Small intestine (tissue), 7 donors: ENCODE data around the gene PSMA1. TPM values are rescaled to one million over a fixed set of nuclear protein-coding genes. Genes with fewer than 3 reads are reported as not detected.
A peak's percentile ranks its signal among the peaks of the same experiment; 100 is the strongest.

ENCODE experiments used
- DNase-seq, 2 donors: peaks; one replicate each; pipeline versions ENCODE4 v3.0.0 to v3.0.0-alpha.2; 2013
- FAIRE-seq: peaks from 2 replicates; lab custom pipeline; 2012; peaks lifted over from hg19 to GRCh38; lab: Jason Lieb, UNC
- H3K27ac ChIP-seq, 3 donors: one replicate each; pipeline ENCODE4 v1.5.1; 2013; ENCODE audit warnings: low read length in 2 of 3, mild to moderate bottlenecking in 2 of 3, control low read depth in 1 of 3, inconsistent platforms in 1 of 3, low read depth in 1 of 3, moderate library complexity in 1 of 3
- H3K27me3 ChIP-seq, 3 donors: one replicate each; pipeline ENCODE4 v1.6.1; 2013; ENCODE audit warnings: low read length in 3 of 3, inconsistent platforms in 1 of 3; ENCODE audit not compliant: control insufficient read depth in 3 of 3, insufficient read depth in 3 of 3
- H3K36me3 ChIP-seq, 3 donors: one replicate each; pipeline ENCODE4 v1.6.1; 2013; ENCODE audit warnings: low read length in 3 of 3, inconsistent platforms in 1 of 3, low read depth in 1 of 3, mild to moderate bottlenecking in 1 of 3, moderate library complexity in 1 of 3; ENCODE audit not compliant: control insufficient read depth in 3 of 3, insufficient read depth in 2 of 3
- H3K4me1 ChIP-seq, 3 donors: one replicate each; pipeline ENCODE4 v1.6.1; 2013; ENCODE audit warnings: low read length in 2 of 3, inconsistent platforms in 1 of 3, low read depth in 1 of 3, mild to moderate bottlenecking in 1 of 3, moderate library complexity in 1 of 3; ENCODE audit not compliant: control insufficient read depth in 3 of 3, insufficient read depth in 2 of 3
- H3K4me3 ChIP-seq, 3 donors: one replicate each; pipeline ENCODE4 v1.5.1; 2013; ENCODE audit warnings: low read length in 3 of 3, control low read depth in 1 of 3, inconsistent platforms in 1 of 3, low read depth in 1 of 3, mild to moderate bottlenecking in 1 of 3, moderate library complexity in 1 of 3
- H3K9me3 ChIP-seq, 2 donors: one replicate each; pipeline ENCODE4 v1.6.1; 2013; ENCODE audit warnings: low read depth in 1 of 2, low read length in 1 of 2; ENCODE audit not compliant: control insufficient read depth in 2 of 2, insufficient read depth in 1 of 2
- WGBS, 3 donors: extraction: QIAGEN DNeasy Blood & Tissue Kit; methylation state at CpG; one replicate each; pipeline ENCODE4 v1.1.7; 2013; 5-methylcytosine and 5-hydroxymethylcytosine counted together
- polyA plus RNA-seq, 4 donors: library from polyadenylated mRNA; stranded (reverse) in 3 of 4; unstranded in 1 of 4; fragments of 200-250 nt in 3 of 4; fragments of 120-200 nt in 1 of 4; gene quantifications; one replicate each; pipeline versions ENCODE4 v1.2.1 to v1.2.3, GENCODE V29; 2013
- donor health status: healthy with polysubstance abuse.
- donor health status: control.
- donor health status: control.
- donor health status: Bipolar disorder and iron deficiency.
- donor health status: healthy.

Gene PSMA1
- polyA plus RNA-seq, 4 donors = 135 to 194 (median 155) TPM

DNA sequence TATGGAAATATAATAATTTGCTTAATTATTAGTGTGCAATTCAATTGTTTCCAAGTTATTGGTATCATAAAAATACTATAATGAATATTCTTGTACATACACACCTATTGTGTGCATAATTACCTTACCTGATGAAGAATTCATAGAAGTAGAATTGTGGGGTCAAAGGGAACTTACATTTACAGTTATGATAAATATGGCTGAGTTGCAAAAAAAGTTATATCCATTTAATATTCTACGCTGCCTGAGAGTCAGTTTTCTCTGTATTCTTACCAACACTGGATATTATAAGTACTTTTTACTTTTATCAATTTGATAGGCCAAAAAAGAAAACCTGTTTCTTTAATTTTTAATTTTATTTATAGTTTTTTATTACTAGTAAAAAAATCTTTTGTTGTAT is 2.1 kb upstream of the PSMA1 start:
- Histone ChIP-seq H3K27ac (no peak overlapping the region), H3K4me3 (no peak overlapping the region), H3K36me3 (peaks cover 0 to 4% (median 0%) of the 10 kb centered on the region in 3 donors), H3K9me3 (no peaks in the 10 kb centered on the region), H3K4me1 (no peaks in the 10 kb centered on the region), H3K27me3 (no peaks in the 10 kb centered on the region)
- WGBS, 3 donors = 96 to 100% (median 97%) methylated on average over 1 of the region's 1 CpG
- FAIRE-seq (no peak), DNase-seq (no peak)

DNA sequence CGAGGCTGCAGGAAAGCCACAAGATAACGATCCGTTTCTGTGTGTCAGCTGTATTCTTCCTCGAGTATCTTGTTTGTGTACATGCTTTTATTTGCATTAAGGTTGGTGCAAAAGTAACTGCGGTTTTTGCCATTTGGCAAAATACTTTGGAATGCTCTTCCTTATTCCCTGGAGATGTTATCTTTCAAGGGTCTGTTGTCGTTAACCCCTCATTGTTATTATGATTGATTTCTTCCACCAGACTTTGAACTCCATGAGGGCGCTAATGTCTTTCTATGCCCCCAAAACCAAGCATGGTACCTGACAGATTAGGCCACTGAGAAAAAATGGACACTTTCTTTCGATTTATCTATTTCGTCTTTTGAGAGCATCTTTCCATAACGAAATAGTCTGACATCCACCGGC is 563 bp upstream of the PSMA1 start:
- peaks cover 2 to 8% (median 2%) of the 10 kb centered on the region in 3 donors for H3K36me3 ChIP-seq
- no peaks in the 10 kb centered on the region for H3K9me3 ChIP-seq
- WGBS, 3 donors = 9 to 16% (median 14%) methylated on average over 11 of the region's 11 CpGs
- no peaks in the 10 kb centered on the region for H3K4me1 ChIP-seq
- FAIRE-seq = no peak
- H3K27ac ChIP-seq = peak overlapping the region in 2 of 3 donors; percentile 86 to 95
- H3K27me3 ChIP-seq = no peaks in the 10 kb centered on the region
- peak overlapping the region; percentile 48 to 85 (median 61) for H3K4me3 ChIP-seq
- DNase-seq = no peak

DNA sequence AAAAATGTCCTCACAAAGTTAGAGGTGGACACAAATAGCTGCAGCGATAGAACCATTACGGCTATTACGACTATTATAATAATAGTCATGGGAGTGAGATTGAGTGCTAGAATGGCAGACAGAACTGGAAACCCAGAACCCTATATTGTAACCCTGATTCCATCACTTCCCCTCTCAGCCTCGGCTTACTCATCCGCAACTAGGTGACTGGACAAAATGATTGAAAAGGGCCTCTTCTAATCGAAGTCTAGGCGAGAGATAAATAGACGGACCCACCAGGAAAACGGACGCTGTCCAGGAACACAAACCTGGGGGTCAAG is 629 bp downstream of the PSMA1 start:
- Histone ChIP-seq H3K4me1 (no peaks in the 10 kb centered on the region), H3K9me3 (no peaks in the 10 kb centered on the region), H3K27ac (peak overlapping the region; percentile 6 to 95 (median 86)), H3K36me3 (peaks cover 2 to 10% (median 7%) of the 10 kb centered on the region in 3 donors), H3K27me3 (no peaks in the 10 kb centered on the region), H3K4me3 (peak overlapping the region; percentile 59 to 85 (median 61))
- FAIRE-seq (no peak), DNase-seq (no peak)
- WGBS, 3 donors = 0 to 1% (median 0%) methylated on average over 10 of the region's 10 CpGs

DNA sequence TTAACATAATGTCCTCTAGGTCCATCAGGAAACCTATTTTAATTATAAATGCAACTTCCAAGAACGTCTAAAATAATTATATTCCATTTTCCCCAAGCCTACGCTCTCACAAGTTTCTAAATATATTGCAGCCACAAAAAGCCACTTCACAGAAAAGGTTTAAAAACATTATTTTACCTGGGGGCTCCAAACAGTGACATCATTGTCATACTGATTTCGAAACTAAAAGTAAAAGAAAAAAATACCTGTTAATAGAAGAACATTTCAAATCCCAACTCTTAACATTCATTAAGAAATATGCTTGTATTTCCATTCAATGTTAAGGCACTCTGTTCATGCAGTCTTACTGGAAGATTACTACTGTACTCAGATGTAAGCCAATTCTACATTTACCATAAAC is 1.4 kb downstream of the PSMA1 start:
- FAIRE-seq = no peak
- Histone ChIP-seq H3K27ac (no peak overlapping the region), H3K9me3 (no peaks in the 10 kb centered on the region), H3K27me3 (no peaks in the 10 kb centered on the region), H3K4me1 (no peaks in the 10 kb centered on the region), H3K36me3 (peaks cover 4 to 10% (median 8%) of the 10 kb centered on the region in 3 donors), H3K4me3 (peak overlapping the region; percentile 15 to 85 (median 61))
- 44 to 58% (median 44%) methylated on average over 3 of the region's 3 CpGs for whole genome bisulfite sequencing, 3 donors
- no peak for DNase-seq

DNA sequence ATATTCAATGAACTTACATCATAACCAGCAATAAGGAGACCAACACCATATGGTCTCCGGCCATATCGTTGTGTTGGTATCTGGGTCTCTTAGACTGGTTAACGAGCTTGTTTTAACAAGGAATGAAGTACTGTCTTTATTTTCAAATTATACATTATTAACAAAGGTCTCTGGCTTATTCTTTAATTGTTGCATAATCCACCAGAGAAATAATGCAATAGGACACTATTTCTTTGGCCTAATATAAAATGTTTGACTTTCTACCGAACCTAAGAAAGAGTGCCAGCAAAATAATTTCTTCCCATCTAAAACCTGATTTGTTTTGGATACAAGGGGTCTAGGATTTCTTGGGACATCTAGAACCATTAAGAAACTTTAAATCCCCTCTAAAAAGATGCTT is 6.4 kb downstream of the PSMA1 start:
- H3K27me3 ChIP-seq = no peaks in the 10 kb centered on the region
- FAIRE-seq (no peak), DNase-seq (no peak)
- H3K4me1 ChIP-seq = no peaks in the 10 kb centered on the region
- no peak overlapping the region for H3K27ac ChIP-seq
- peaks cover 14 to 17% (median 17%) of the 10 kb centered on the region in 3 donors for H3K36me3 ChIP-seq
- H3K4me3 ChIP-seq = no peak overlapping the region
- 95 to 96% (median 95%) methylated on average over 4 of the region's 4 CpGs for WGBS, 3 donors
- no peaks in the 10 kb centered on the region for H3K9me3 ChIP-seq

DNA sequence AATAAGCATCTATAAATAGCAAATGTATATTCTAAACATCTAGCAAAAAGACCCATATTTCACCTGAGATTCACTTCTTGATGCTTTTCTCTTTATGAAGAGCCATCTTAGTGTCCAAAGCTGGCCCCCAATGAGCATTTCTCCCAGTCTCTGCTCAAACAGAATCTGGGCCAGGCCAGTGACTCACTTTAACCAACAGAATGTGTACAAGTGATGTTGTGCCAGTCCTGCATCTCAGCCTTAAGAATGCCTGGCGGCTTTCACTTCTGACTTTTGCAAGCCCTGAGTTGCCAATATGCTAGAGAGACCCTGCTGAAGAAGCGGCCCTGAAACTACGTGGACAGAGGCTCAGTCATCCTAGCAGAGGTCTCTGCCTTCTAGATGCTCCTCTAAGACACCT is 13.7 kb downstream of the PSMA1 start:
- H3K9me3 ChIP-seq = no peaks in the 10 kb centered on the region
- H3K27ac ChIP-seq = no peak overlapping the region
- H3K36me3 ChIP-seq = peaks cover 13 to 20% (median 19%) of the 10 kb centered on the region in 3 donors
- 93 to 100% (median 97%) methylated on average over 3 of the region's 3 CpGs for WGBS, 3 donors
- FAIRE-seq = no peak
- no peaks in the 10 kb centered on the region for H3K4me1 ChIP-seq
- no peaks in the 10 kb centered on the region for H3K27me3 ChIP-seq
- no peak for DNase-seq
- H3K4me3 ChIP-seq = no peak overlapping the region

DNA sequence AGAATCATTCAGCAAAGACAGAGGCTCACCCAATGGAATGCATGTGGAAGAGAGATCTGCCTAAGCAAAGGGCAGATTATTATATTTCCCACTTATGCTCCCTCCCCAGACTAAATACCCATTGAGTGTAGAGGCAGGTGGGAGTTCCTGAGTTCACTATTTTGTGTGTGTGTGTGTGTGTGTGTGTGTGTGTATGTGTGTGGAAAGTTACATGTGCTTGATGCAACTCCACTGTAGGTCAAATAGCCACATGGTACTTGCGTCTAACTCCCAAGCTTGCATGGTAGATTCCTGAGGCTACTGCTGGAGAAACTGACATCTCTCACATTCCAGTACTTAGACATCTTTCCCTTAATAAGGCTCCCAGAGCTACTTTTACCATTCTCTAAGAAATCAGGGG is 17.2 kb downstream of the PSMA1 start:
- DNase-seq = no peak
- Histone ChIP-seq H3K4me1 (no peaks in the 10 kb centered on the region), H3K9me3 (no peaks in the 10 kb centered on the region), H3K27me3 (no peaks in the 10 kb centered on the region), H3K27ac (no peak overlapping the region), H3K36me3 (peaks cover 8 to 17% (median 9%) of the 10 kb centered on the region in 3 donors), H3K4me3 (no peak overlapping the region)
- WGBS, 3 donors = 81 to 91% (median 91%) methylated on average over 1 of the region's 1 CpG
- FAIRE-seq = no peak

DNA sequence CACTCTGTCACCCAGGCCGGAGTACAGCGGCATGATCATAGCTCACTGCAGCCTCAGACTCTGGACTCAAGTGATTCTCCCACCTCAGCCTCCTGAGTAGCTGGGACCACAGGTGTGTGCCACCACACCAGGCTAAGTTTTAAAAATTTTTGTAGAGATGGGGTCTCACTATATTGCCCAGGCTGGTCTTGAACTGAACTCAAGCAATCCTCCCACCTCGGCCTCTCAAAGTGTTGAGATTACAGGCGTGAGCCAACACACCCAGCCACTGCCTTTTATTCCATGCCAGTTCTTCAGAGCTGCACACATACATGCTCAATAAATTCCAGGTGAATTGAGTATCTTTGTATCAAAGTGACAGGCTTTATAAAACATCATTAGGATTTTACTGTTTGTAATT is 18.1 kb downstream of the PSMA1 start:
- peaks cover 8 to 14% (median 8%) of the 10 kb centered on the region in 3 donors for H3K36me3 ChIP-seq
- 93 to 99% (median 95%) methylated on average over 4 of the region's 4 CpGs for WGBS, 3 donors
- H3K4me3 ChIP-seq = no peak overlapping the region
- DNase-seq (no peak), FAIRE-seq (no peak)
- H3K27me3 ChIP-seq = no peaks in the 10 kb centered on the region
- no peaks in the 10 kb centered on the region for H3K4me1 ChIP-seq
- H3K27ac ChIP-seq = no peak overlapping the region
- H3K9me3 ChIP-seq = no peaks in the 10 kb centered on the region

DNA sequence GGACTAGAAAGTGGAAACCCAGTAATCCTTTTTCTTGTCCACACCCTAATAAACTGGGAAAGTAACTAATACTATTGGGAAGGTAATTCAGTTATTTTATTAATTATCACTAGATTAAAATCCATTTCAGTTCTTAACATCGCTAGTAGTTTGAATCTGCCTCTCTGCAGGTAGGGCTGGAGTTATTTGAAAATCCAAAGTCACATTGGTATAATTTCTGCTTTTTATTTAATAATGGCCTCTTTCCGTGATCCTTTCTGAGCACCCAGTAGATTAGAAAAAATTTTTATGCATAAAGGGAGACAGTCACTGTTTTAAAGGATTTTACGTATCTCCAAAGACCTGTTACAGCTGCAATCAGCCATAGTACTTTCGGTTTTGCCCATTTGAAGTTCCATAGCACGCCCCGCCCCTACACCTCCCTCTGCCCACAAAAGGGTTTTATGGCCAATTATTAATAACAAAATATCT is 20.0 kb downstream of the PSMA1 start:
- FAIRE-seq (no peak), DNase-seq (peak; percentile 77 to 82)
- no peaks in the 10 kb centered on the region for H3K4me1 ChIP-seq
- H3K36me3 ChIP-seq = peaks cover 4 to 7% (median 4%) of the 10 kb centered on the region in 3 donors
- H3K4me3 ChIP-seq = peak overlapping the region in 2 of 3 donors; percentile 80 to 95
- H3K27ac ChIP-seq = peak overlapping the region; percentile 83 to 99 (median 91)
- H3K27me3 ChIP-seq = no peaks in the 10 kb centered on the region
- 0 to 1% (median 1%) methylated on average over 6 of the region's 6 CpGs for WGBS, 3 donors
- no peaks in the 10 kb centered on the region for H3K9me3 ChIP-seq
